ENCODE data around the gene GIPR.

- no peak for TF ChIP-seq ZNF544 (tag by site-specific recombination; IDR thresholded peaks at IDR 0.05)
- TF ChIP-seq CTCF (tag by site-specific recombination; IDR thresholded peaks at IDR 0.05): no peak
- TF ChIP-seq ZNF791 (tag by site-specific recombination; IDR thresholded peaks at IDR 0.05): no peak
- TF ChIP-seq ZNF292 (tag by site-specific recombination; IDR thresholded peaks at IDR 0.05; ENCODE audit: borderline replicate concordance, low read depth): no peak
- TF ChIP-seq ZNF274 (IDR thresholded peaks at IDR 0.05; ENCODE audit: low read length): no peak
- TF ChIP-seq ZNF274 (tag by site-specific recombination; IDR thresholded peaks at IDR 0.05; ENCODE audit: borderline replicate concordance): no peak
- no peak for TF ChIP-seq ZNF433 (tag by site-specific recombination; IDR thresholded peaks at IDR 0.05; ENCODE audit: low read depth)
- peak; percentile 44 for TF ChIP-seq ZIC2 (tag by site-specific recombination; IDR thresholded peaks at IDR 0.05)
- TF ChIP-seq ZBTB8A (tag by site-specific recombination; IDR thresholded peaks at IDR 0.05): no peak
- no peak for TF ChIP-seq SETDB1 (IDR thresholded peaks at IDR 0.05; ENCODE audit: insufficient read length, low read length)
- TF ChIP-seq REST (tag by site-specific recombination; IDR thresholded peaks at IDR 0.05): no peak
- no peak for TF ChIP-seq PBX3 (CRISPR knock-in tag; IDR thresholded peaks at IDR 0.05)
- TF ChIP-seq PATZ1 (tag by site-specific recombination; IDR thresholded peaks at IDR 0.05): peak; percentile 35; the same call in 1 of the 2 replicates
- no peak for TF ChIP-seq ZNF530 (tag by site-specific recombination; IDR thresholded peaks at IDR 0.05; ENCODE audit: low read depth)
These were observed 10.4 kb upstream of the GIPR start for GRCh38 chr19:45657520-45658167.
